Cardiac muscle cell (in vitro differentiated cells and primary cell): ENCODE measurements around the gene ARL14. TPM values are rescaled to one million over a fixed set of nuclear protein-coding genes. Genes with fewer than 3 reads are reported as not detected.
A peak's percentile ranks its signal among the peaks of the same experiment; 100 is the strongest.

Experiments
- DNase-seq, 2 donors: peaks; one replicate each; pipeline versions ENCODE4 v3.0.0 to v3.0.0-alpha.2; 2010 to 2017; ENCODE audit warnings: low read depth in 1 of 2, low spot score in 1 of 2
- H3K27ac ChIP-seq: fragments of 200-600 bp; sonication (generic); 2 replicates; pipeline ENCODE4 v1.5.1; 2016
- H3K27me3 ChIP-seq: fragments of 200-600 bp; sonication (generic); 2 replicates; pipeline ENCODE4 v1.6.0; 2016; ENCODE audit warnings: control low read depth
- H3K36me3 ChIP-seq: fragments of 200-600 bp; sonication (generic); 2 replicates; pipeline ENCODE4 v1.5.1; 2016; ENCODE audit warnings: control low read depth
- H3K4me1 ChIP-seq: fragments of 200-600 bp; sonication (generic); 2 replicates; pipeline ENCODE4 v1.8.1; 2017; ENCODE audit warnings: low read depth, mild to moderate bottlenecking, mixed run types
- H3K4me3 ChIP-seq: fragments of 200-600 bp; sonication (generic); 2 replicates; pipeline ENCODE4 v1.5.1; 2016; ENCODE audit warnings: mild to moderate bottlenecking
- H3K9me3 ChIP-seq: fragments of 200-600 bp; sonication (generic); 2 replicates; pipeline ENCODE4 v1.5.1; 2017; ENCODE audit warnings: low read depth, mild to moderate bottlenecking, control low read depth
- polyA plus RNA-seq: library from polyadenylated mRNA; unstranded; fragments of >200 nt; fragmentation: Nextera tagmentation; extraction: Ambion mirVana; gene quantifications from 2 replicates; pipeline ENCODE4 v1.2.1, GENCODE V29; 2016
- total RNA-seq: library from RNA; depleted of rRNA; stranded (reverse); fragments of >200 nt; gene quantifications from 2 replicates; pipeline ENCODE4 v1.2.3, GENCODE V29; 2016
- TF ChIP-seq, protein P1 (sequence below): IDR thresholded peaks from 2 replicates; pipeline ENCODE4 v1.5.1; 2012; ENCODE audit warnings: low read depth, mild to moderate bottlenecking, low read length

ARL14 gene
- total RNA-seq (not detected in 2 replicates), polyA plus RNA-seq (not detected in 2 replicates)

DNA sequence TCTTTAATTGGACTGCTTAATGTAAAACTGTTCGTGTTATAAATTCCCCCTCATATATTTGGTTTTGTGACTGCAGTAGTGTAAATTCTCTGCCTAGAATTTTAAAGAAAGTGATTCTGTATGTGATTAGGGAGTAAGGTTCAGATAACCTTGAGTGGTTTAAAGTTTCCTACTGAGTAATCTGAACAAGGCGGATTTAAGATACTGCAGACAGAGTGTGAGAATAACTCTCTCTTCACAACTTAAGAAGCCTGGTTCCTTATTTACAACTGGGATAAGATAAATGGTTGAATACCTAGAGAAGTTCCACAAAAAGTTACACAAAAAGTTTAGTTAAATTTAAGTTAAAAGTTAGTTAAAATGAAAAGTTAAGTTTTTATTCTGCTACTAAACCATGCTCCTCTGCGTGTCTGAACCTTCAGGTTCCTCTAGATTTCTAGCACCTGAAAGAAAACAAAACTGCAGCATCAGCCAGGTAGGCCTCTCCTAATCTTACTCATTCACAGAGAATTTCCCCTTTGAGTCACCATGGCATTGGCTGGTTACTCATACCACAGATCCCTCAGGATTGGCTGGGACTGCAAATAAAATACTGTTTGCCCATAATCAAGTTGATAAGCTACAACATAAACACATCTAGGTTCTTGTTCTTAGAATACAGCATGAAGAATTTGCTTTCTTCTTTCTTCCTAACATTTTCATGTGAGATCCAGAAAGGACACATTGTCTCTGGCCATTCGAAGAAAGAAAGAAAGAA is at the start of gene ARL14:
Gene ARL14 (plus strand): TSS at position 614 of the 757 bp plus-strand sequence. CDS start 187 bp downstream, outside the sequence.
- peak in 1 of 2 donors; percentile 45 for DNase-seq
- H3K9me3 ChIP-seq = no peaks in the 10 kb centered on the region
- no peaks in the 10 kb centered on the region for H3K27me3 ChIP-seq
- H3K36me3 ChIP-seq = no peaks in the 10 kb centered on the region
- peak within 1 kb of the TSS; percentile 49 for H3K27ac ChIP-seq
- no peak within 1 kb of the TSS for H3K4me3 ChIP-seq
- H3K4me1 ChIP-seq = peaks cover 5% of the 10 kb centered on the region
- TF ChIP-seq, protein P1, sequence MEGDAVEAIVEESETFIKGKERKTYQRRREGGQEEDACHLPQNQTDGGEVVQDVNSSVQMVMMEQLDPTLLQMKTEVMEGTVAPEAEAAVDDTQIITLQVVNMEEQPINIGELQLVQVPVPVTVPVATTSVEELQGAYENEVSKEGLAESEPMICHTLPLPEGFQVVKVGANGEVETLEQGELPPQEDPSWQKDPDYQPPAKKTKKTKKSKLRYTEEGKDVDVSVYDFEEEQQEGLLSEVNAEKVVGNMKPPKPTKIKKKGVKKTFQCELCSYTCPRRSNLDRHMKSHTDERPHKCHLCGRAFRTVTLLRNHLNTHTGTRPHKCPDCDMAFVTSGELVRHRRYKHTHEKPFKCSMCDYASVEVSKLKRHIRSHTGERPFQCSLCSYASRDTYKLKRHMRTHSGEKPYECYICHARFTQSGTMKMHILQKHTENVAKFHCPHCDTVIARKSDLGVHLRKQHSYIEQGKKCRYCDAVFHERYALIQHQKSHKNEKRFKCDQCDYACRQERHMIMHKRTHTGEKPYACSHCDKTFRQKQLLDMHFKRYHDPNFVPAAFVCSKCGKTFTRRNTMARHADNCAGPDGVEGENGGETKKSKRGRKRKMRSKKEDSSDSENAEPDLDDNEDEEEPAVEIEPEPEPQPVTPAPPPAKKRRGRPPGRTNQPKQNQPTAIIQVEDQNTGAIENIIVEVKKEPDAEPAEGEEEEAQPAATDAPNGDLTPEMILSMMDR = no peak

DNA sequence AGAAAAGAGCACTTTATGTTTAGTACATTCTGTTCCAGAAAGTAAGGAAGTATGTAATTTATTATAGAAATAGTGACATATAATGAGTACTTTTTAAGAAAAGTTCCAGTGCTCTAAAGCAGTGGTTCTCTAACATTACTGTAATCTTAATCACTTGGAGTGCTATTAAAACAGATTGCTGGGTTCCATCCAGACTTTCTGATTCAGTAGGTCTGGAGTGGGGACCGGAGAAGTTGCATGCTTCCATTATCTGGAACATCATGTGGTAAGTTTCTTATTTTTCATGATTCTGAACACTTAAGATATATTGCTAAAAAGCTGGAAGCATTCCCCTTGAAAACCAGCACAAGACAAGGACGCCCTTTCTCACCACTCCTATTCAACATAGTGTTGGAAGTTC is 47.5 kb upstream of the ARL14 start:
- TF ChIP-seq, protein P1 = no peak
- Histone ChIP-seq H3K4me1 (no peaks in the 10 kb centered on the region), H3K36me3 (no peaks in the 10 kb centered on the region), H3K27me3 (no peaks in the 10 kb centered on the region), H3K9me3 (no peaks in the 10 kb centered on the region), H3K4me3 (no peak overlapping the region), H3K27ac (no peak overlapping the region)
- DNase-seq = peak in 1 of 2 donors; percentile 21

DNA sequence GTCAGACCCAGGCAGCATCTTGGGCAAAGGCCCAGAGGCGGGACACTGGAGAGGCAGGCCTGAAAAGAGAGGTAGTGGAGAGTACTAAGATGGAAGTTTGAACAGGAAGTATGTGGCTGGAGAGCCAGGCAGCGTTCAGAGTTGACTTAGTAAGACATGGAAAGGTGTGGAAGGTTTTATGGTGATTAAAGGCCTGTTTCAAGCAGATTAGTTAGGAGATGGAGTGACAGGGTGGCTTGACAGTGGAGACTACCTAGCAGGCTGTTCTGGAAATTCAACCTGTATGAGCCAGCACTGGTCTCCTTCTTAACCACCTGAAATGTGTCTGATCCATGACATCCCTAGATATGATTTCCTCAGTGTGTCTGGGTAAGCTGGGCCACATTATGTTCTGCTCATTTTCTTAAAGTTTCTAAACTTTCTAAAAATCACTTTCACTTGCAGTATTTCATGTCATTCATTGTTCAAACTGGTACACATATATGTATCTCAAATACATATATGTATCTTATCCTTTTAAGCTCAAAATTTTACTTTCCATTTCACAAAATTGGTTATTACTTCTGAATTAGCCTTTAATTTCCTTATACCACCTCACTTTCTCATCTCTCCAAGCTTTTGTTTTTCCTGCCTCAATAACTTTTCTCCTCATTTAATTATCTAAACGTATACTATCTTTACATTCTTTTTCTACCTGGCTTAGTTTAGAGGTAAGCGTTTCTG is 43.4 kb upstream of the ARL14 start:
- no peak for DNase-seq
- TF ChIP-seq, protein P1 = no peak
- no peak overlapping the region for H3K4me3 ChIP-seq
- no peaks in the 10 kb centered on the region for H3K4me1 ChIP-seq
- H3K36me3 ChIP-seq = no peaks in the 10 kb centered on the region
- no peak overlapping the region for H3K27ac ChIP-seq
- no peaks in the 10 kb centered on the region for H3K27me3 ChIP-seq
- H3K9me3 ChIP-seq = no peaks in the 10 kb centered on the region

DNA sequence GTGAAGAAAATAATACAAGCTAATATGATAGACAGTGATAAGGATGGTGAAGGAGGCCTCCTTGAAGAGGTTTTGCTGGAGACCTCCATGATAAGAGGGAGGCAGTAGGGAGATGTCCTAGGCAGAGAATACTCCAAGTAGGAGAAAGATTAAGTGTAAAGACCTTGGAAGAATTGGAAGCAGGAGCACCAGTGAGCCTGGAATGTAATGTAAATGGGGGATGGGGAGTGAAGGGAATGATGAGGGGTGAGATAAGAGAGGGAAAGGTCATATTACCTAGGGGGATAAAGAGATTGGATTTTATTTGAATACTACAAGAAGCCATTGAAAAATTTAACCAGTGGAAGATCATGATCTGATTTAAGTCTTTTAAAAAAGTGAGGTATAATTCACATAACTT is 41.7 kb upstream of the ARL14 start:
- no peak for DNase-seq
- no peaks in the 10 kb centered on the region for H3K9me3 ChIP-seq
- H3K27me3 ChIP-seq = no peaks in the 10 kb centered on the region
- H3K4me3 ChIP-seq = no peak overlapping the region
- H3K27ac ChIP-seq = no peak overlapping the region
- H3K4me1 ChIP-seq = no peaks in the 10 kb centered on the region
- TF ChIP-seq, protein P1 = no peak
- H3K36me3 ChIP-seq = no peaks in the 10 kb centered on the region

DNA sequence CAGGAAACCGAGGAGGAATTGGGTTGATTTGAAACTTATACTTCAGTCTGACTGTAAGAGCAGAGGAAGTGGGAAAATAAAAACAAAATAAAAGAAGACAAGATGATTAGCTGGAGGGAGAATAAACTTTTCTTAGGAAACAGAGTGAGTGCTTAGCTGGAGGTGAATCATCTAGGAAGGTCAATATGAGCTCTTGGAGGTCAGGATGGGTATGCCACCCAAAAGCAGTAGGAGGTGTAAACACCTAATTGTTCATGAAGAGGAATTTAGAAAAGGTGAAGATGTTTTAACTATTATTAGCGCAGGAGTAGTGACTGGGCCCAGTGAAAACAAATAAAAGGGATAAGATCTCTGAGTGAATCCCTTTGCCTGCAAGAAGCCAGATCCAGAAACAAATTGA is 39.9 kb upstream of the ARL14 start:
- TF ChIP-seq, protein P1 = no peak
- DNase-seq = no peak
- H3K9me3 ChIP-seq = no peaks in the 10 kb centered on the region
- no peak overlapping the region for H3K4me3 ChIP-seq
- H3K27ac ChIP-seq = no peak overlapping the region
- H3K36me3 ChIP-seq = no peaks in the 10 kb centered on the region
- no peaks in the 10 kb centered on the region for H3K27me3 ChIP-seq
- no peaks in the 10 kb centered on the region for H3K4me1 ChIP-seq
